OCI-LY3 (cell line): ENCODE results near the gene H1-8.

Source experiments
- CTCF ChIP-seq: fragments of 200-600, 300-600 bp; sonication (generic); IDR thresholded peaks from 2 replicates; pipeline ENCODE4 v1.5.1; 2014; ENCODE audit warnings: antibody characterized with exemption, low read length, low read depth
- EZH2phosphoT487 ChIP-seq: fragments of 200-600 bp; shearing (Covaris generic); IDR thresholded peaks from 2 replicates; pipeline ENCODE4 v1.6.1; 2018; ENCODE audit warnings: antibody characterized with exemption, mixed run types, low read depth

DNA sequence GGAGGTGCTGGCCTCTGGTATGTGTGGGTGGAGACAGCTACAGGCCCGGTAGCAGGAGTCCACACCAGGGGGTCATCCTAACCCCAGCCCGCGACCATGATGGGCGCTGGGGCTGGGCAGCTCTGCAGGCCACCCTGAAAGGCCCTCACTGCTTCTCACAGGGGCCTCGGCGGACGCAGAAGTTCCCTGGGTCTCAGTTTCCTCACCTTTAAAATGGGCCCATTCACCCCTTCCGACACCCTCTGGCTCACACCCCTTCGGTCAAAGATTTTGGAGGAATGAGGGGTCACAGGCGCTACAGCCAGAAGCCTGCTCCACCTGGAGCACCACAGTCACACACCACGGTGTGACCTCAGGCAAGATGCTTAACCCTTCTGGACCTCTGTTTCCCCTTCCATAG lies 55.5 kb downstream of the H1-8 start:
- TF ChIP-seq CTCF (no peak), EZH2phosphoT487 (no peak)
